HG03575 (cell line): Measurements from ENCODE around the gene AASDH.

ENCODE experiments used
- ATAC-seq: cut with Tn5 transposase; IDR thresholded peaks from one replicate; pipeline ENCODE4 v1.9.1; 2021; ENCODE audit not compliant: unreplicated experiment, insufficient number of reproducible peaks, low FRiP score; ENCODE audit errors: extremely low read depth

AASDH gene

DNA sequence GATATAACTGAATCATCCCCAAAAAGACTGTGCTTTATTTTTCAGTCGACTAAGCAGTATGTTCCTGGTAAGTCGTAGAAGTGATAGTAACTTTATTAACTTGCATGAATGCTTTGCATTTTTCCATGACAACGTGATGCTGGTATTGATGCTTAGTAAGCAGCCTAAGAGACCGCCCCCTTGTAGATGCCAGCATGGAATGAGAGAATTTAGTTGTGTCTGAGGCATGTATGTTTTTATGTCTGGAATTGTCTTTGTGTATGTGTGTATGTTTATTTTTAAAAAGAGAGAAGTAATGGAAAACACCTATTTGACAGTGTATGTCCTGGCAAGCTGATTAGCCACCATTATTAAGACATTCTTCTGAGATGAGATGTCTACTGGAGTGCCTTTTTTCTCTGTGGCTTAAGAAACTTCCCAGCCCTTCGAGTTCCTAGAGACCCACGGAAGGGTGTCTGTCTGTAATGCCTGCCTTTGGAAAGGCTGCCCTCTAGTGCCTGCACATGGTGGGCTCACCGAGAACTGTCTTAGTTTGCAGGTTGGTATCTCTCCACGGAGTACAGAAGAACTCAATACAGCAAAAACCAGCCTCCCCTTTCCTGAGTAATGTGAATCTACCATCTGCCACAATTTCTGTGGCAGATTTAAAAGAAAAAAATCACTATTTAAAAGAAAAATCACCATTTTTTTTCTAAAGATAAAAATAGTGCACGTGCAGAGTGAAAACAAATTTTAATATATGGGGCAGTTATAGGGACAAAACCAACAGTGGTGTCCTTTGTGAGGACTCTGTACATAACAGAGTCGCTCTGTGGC is 85.9 kb downstream of the AASDH start:
- peak; percentile 83 for ATAC-seq

DNA sequence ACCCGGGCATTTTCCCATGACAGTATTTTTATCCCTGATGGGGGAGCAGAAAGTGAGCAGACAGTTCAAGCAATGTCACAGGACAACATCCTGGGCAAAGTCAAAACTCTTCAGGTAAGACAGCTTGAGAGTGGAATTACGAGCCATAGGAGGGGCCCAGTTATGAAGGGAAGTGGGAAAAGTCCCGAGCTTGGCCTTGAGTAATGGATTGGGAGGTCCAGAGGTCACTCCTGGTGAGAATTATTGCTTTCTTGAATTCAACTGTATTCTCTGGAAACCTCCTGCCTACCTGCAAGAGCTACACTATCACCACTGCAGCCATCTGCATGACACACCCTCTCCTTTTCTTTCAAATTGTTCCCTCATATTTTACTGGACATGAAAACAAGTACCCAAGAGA is 89.1 kb downstream of the AASDH start:
- no peak for ATAC-seq

DNA sequence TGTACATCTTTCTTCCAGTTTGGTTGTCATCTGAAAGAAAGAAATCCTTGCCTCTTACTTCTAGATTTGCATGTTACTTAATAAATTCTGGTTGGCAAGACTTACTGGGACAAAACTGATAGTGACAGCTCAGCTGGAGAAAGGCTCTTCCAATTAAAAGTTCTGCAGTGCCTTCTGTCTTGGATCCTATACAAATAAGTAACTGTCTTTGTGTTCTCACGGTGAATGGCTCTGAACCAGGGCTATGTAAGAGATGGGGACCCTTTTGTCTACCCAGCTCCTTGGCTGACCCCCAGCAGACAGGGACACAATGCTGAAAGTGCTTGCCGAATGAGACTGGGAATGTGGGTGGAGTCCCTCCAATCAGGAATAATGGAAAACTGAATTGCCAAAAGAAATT is 89.5 kb downstream of the AASDH start:
- no peak for ATAC-seq

DNA sequence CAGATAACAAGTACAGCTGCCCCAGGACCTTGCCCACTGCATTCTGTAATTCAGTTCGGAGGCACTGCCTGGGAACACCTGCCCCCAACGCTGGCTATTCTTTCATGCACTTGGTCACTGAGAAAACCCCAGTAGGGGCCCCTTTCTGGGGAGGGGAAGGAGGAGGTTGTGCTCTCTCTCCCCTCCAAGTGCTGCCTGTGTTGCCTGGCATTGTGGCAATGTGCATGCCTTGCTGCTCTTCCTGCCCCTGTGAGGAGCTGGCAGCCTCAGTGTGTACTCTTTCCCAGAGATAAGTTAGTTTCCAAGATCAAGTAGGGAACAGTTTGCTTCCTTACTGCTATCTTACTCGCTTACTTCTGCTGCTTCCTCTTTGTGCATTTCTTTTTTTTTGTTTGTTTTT is 90.8 kb downstream of the AASDH start:
- ATAC-seq = no peak

DNA sequence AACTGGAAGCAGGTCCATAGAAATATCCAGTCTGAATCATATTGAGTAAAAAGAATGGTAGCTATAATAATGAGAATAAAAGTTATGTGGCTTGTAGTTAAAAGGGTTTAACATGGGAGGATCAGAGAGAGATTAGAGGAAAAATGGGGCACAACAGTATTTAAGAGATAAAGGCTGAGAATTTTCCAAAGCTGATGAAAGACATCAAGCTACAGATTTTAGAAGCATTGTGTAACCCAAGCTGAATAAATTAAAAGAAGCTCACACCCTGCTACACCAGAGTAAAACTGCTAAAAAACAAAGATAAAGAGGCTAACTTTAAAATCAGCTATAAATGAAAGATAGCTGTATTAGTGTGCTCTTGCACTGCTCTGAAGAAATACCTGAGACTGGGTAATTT is 94.2 kb downstream of the AASDH start:
- no peak for ATAC-seq

DNA sequence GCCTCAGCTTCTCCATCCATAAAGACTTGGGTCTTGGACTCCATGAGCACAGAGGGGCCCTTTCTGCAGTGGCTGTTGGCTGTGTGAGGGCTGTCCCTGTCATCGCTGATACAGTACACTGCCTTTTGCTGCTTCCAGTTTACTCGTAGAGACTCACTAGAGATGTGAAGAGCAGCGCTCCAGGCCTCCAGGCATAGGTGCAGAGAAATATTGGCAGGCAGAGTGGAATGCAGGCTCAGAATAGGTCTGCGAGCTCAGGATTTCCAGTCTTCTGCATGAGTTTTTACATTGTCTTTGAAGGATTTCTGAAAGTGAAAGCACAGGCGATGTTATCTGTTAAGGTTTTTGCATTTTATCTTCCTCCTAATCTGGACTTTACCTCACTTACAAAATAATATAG is 97.4 kb downstream of the AASDH start:
- no peak for ATAC-seq

DNA sequence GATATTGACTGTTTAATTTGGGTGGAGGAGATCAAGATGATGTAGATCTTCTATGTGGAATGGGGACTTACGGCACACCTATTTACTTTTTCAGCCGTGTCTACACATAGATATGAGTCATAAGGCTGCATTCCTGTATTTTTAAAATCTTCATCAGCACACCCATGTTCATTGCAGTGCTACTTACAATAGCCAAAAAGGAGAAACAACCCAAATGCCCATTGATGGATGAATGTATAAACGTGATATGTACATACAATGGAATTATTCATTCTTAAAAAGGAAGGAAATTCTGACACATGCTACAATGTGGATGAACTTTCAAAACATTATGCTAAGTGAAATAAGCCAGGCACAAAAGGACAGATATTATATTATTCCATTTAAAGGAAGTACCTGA is 98.6 kb downstream of the AASDH start:
- ATAC-seq = no peak
